NCI-H128 (cell line): ENCODE data around the gene VOPP1.
"Not testable (repeated sequence)": the region's sequence is repeated elsewhere in the genome, so short reads cannot be mapped to it uniquely, and the experiment has no call there.

ENCODE experiments used
- DNase-seq: peaks from one replicate; lab custom pipeline; 2025; ENCODE audit not compliant: unreplicated experiment; lab: John Stamatoyannopoulos, UW

VOPP1 gene

DNA sequence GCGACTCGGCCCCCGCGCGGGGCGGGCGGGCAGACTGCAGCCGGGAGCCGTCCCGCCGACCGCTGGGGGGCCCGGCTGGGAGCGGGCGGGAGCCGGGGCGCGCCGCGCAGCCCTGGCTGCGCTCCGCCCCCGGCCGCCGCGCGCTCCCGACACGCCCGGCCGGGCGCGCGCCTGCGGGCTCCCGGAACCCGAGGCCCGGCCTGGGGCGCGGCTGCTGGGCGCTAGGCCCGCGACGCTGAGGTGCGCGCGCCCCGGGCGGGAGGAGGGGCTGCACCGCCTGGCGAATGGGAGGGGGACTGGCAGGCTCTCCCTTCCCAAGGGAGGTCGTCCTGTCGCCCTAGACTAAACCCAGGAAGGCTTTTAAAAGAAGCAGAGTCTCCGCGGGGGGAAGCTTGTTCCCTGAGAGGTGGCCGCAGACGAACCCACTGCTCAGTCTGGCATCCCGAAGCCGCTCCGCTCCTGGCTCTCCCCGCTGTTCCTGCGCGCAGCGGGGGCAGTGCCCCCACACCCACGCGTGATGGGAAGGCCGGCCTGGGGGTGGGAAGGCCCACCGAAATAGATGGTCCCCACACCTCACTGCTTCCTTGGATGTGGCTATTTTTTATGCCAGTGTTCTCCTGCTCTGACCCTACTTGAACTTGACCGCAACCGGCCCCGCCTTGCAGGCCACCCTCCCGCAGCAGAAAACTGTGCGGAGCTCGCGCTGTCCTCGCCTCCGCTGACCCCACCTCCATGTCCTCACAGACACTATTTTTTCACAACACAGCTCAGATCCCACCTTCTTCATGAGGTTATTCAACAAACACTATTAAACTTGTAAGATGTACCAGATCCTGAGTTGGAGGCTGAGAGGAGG is at the start of gene VOPP1:
VOPP1 (minus strand) TSS at position 125 of the 856 bp plus-strand sequence. CDS start 178 bp downstream, outside the sequence.
- DNase-seq: peak; percentile 62

DNA sequence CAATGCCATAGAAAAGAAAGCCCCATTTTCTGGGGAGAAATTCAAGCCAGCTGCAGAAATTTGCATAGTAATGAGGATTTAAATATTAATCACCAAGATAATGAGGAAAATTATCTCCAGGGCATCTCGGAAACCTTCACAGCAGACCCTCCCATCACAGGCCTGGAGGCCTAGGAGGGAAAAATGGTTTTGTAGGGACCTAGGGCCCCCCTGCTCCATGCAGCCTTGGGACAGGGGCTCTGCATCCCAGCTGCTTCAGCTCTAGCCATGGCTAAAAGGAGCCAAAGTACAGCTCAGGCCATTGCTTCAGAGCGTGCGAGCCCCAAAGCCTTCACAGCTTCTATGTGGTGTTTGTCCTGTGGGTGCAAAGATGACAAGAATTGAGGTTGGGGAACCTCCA is 46.6 kb upstream of the VOPP1 start:
- no peak for DNase-seq

- not testable (repeated sequence) for DNase-seq
Measured at GRCh38 chr7:55614365-55615064, 42.2 kb upstream of the VOPP1 start.

- not testable (repeated sequence) for DNase-seq
Measured at GRCh38 chr7:55609726-55610125, 37.4 kb upstream of the VOPP1 start.

DNA sequence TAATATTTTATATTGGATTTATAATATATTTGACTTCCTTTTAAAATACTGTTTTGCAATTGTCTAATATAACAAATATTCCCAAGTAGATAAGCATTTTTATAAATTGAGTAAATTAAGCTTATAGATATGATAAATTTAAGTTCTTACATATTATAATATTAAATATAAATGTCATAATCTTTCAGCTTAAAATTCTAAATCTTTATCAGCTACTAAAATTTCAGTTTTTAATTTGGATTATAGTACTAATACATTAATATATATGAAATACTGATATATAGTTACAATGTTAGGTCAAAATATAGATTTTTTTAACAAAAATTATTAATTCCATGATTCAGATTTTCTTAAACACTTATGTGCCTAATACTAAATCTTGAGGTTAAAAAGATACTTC is 33.4 kb upstream of the VOPP1 start:
- not testable (repeated sequence) for DNase-seq

GRCh38 chr7:55597944-55598499 is 25.7 kb upstream of the VOPP1 start:
- DNase-seq: not testable (repeated sequence)

- not testable (repeated sequence) for DNase-seq
Measured at GRCh38 chr7:55597214-55597739, 25.0 kb upstream of the VOPP1 start.

DNA sequence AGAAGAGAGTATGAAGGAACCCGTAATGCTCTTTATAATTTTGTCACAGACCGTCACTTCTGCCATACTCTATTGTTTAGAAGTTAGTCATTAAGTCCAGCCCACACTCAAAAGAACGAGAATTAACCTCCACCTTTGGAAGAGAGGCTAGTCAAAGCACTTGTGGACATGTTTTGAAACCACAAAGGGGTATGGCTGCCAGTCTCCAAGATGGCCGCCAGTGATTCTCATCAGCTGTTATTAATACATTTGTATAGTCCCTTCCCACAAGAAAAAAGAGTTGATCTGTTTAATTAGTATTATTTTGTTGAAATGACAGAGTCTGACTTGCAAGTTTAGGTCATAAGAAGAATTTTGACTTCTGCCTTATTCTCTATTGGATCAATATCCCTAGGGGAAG is 23.2 kb upstream of the VOPP1 start:
- DNase-seq: no peak

GRCh38 chr7:55594870-55595269 is 22.6 kb upstream of the VOPP1 start:
- DNase-seq: no peak

- DNase-seq: no peak
Measured at GRCh38 chr7:55594414-55594813, 22.1 kb upstream of the VOPP1 start.

GRCh38 chr7:55593515-55594318 is 21.4 kb upstream of the VOPP1 start:
- peak; percentile 10 for DNase-seq

- no peak for DNase-seq
Measured at GRCh38 chr7:55593172-55593514, 20.8 kb upstream of the VOPP1 start.

DNA sequence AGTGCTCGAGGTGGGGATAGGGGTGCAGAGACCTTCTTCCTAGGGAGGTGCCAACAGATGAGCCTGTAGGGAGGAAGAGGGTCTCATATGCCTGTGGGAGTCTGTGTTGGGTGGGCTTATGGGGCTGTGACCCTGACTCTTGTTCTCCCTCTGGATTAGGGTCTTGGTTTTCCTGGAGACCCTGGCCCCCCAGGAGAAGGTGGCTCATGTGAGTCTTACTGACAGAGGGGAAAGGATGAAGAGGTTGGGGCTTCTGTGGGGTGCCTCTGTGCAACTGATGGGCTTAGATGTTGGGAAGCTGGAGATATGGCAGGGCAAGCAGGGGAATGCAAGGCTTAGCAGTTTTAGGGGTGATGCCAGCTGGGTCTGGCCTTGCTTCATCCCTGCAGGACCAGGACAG is 20.2 kb upstream of the VOPP1 start:
- no peak for DNase-seq

GRCh38 chr7:55591282-55591931 is 19.1 kb upstream of the VOPP1 start:
- DNase-seq: no peak

- DNase-seq: no peak
Measured at GRCh38 chr7:55590517-55591281, 18.4 kb upstream of the VOPP1 start.

DNA sequence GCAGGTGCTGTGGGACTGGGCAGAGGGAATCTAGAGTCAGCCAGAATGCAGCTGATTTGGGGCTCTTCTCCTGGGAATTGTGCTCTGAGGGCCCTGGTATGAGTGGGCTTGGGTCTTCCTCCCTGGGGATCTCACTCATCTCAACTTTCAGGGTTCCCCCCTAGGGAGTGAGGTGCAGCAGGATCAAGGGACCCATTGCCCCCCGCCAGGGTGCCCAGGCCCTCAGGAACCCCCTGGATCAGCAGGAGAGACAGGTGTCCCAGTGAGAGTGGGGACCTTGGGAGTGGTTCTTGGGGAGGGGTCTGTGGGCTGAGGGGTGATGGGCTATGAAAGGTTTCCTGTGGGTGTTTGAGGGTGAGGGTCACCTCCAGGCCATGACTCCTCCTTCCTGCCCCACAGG is 17.6 kb upstream of the VOPP1 start:
- no peak for DNase-seq

DNA sequence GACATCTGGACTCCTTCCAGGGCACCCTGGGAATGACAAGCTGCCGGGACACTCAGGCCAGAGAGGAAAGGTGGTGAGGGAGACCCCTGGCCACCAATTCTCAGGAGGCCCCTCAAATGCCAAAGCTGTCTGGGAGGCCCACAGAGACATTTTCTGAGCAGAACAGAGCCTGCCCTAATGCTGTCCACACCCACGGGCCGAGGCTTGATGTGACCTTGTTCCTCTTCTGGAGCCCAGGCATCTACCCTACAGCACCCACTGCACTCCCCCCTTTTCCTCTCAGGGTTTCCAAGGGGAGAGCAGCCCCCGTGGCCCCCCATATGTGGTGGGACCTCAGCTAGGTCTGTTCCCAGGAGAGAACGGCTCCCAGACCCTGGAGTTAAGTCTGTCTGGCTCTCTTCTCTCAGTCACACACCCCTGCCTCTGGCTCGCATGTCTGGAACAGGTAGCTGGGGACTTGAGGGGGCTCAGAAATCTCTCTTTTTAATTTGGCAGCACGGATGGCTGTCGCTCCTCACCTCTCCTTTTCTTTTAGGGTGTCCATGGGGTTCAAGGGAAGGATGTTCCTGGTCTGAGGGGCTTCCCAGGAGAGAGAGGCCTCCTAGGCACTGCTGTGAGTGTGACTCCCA is 16.8 kb upstream of the VOPP1 start:
- no peak for DNase-seq

DNA sequence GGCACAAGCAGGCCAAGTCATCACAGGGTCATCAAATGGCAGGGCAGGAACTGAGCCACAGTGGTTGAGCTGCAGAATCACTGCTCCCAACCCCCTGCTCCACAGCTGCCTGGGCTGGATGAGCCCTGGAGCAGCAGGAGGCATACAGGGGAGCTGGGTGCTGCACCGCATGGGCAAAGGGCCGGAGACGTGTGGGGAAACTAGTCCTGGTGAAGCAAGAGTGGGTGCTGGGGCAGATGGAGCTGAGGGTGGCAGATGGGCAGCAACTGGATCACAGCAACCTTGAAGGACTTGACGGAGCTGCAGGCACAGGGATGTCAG is 16.0 kb upstream of the VOPP1 start:
- no peak for DNase-seq

DNA sequence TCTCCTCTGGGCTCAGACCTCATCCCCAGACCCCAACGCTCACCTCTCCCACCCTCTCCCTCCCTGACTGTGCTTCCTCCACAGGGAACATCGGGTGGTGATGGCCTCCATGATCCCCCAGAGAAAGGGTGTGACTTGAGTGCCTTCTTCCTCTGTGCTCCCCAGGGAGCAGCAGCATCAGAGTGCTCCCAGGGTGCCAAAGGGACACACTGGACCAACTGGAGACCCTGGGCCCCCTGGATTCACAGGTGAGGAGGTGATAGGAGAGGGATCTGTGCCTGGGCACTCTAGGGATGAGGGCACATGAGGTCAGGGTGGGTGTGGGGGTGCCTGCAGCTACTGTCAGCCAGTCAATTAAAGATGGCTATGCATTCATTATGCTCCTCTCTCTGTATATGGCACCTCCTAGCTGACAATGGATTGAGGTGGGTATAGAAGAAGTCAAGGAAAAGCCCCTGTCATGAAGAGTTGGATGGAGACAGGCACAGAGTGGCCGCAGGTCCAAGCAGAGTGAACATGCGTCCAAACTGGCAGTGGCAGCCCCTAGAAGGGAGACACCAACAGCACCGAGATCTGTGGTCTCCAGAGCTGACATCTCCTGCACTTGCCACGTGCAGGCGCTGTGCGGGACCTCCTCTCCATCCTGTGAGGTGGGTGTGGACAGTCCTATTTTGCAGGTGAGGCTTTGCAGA is 15.5 kb upstream of the VOPP1 start:
- DNase-seq: no peak
